Psoas muscle (tissue), 8 donors: Measurements from ENCODE around the gene PSAP. TPM values are rescaled to one million over a fixed set of nuclear protein-coding genes. Genes with fewer than 3 reads are reported as not detected.

Source experiments
- ATAC-seq, 4 donors: fragments of 200-7000 bp; cut with Tn5 transposase; one replicate each; pipeline ENCODE4 v1.9.1; 2020; ENCODE audit warnings: moderate library complexity in 3 of 4, mild to moderate bottlenecking in 2 of 4
- DNase-seq, 2 donors: peaks; one replicate each; pipeline ENCODE4 v3.0.0-alpha.2; 2020
- H3K27ac ChIP-seq: fragments of 200-600 bp; one replicate; pipeline ENCODE4 v1.8.0; 2022
- H3K27me3 ChIP-seq, 3 donors: fragments of 200-600 bp in 1 of 3; one replicate each; pipeline versions ENCODE4 v1.6.1 to v1.8.0; 2013 to 2022; ENCODE audit warnings: low read length in 2 of 3, mild to moderate bottlenecking in 2 of 3, moderate library complexity in 1 of 3; ENCODE audit not compliant: insufficient read depth in 3 of 3
- H3K36me3 ChIP-seq, 2 donors: fragments of 200-600 bp in 1 of 2; one replicate each; pipeline versions ENCODE4 v1.6.1 to v1.8.0; 2013 to 2022; ENCODE audit warnings: low read depth in 1 of 2, mild to moderate bottlenecking in 1 of 2, moderate library complexity in 1 of 2; ENCODE audit not compliant: insufficient read depth in 1 of 2
- H3K4me1 ChIP-seq: fragments of 200-600 bp; one replicate; pipeline ENCODE4 v1.8.0; 2022
- H3K4me3 ChIP-seq: fragments of 200-600 bp; one replicate; pipeline ENCODE4 v1.8.0; 2022; ENCODE audit warnings: mild to moderate bottlenecking
- H3K9me3 ChIP-seq: fragments of 200-600 bp; one replicate; pipeline ENCODE4 v1.8.0; 2022
- CTCF ChIP-seq: fragments of 200-600 bp; IDR thresholded peaks from one replicate; pipeline ENCODE4 v1.8.0; 2022; ENCODE audit warnings: antibody characterized with exemption
- WGBS, 3 donors: extraction: QIAGEN DNeasy Blood & Tissue Kit; methylation state at CpG; one replicate each; pipeline versions ENCODE4 v1.1.6 to v1.1.7; 2013; 5-methylcytosine and 5-hydroxymethylcytosine counted together
- intact Hi-C, 2 donors: fragments of 100-400 bp; cut with DNase I; formaldehyde crosslinking; loops; one replicate each; pipeline versions ENCODE4 v1.11.0 to v1.14.2; 2022
- polyA plus RNA-seq, 3 donors: library from polyadenylated mRNA; stranded (reverse); fragments of 200-250 nt; gene quantifications; one replicate each; pipeline ENCODE4 v1.2.3, GENCODE V29; 2013
- total RNA-seq, 4 donors: library from RNA; stranded (reverse); fragmentation: NEBNext Ultra II Directional in 2 of 4; extraction: Animal tissue kit (Norgen Biotek cat#: 25700) in 2 of 4; gene quantifications; one replicate each; pipeline versions ENCODE4 v1.2.1 to v1.2.4, GENCODE V29; 2021 to 2023
- donor health status: healthy with polysubstance abuse.
- donor health status: DM: no; HTN: no; CAD: no; lungs with moderate emphysema.
- donor health status: Bipolar disorder and iron deficiency.
- donor health status: healthy.
- donor health status: DM: yes; HTN: yes; CAD: no.
- donor health status: DM: no; HTN: no; CAD: no.
- donor health status: DM: no; HTN: no; CAD: no.
- donor health status: DM: yes; HTN: yes; CAD: no.

The PSAP gene
- total and polyA plus RNA-seq, 7 donors = 634 to 1,725 (median 1,049) TPM

GRCh38 chr10:71830726-71831125 lies 20.3 kb downstream of the PSAP start:
- peaks cover 13 to 90% of the 10 kb centered on the region in 2 donors for H3K36me3 ChIP-seq
- TF ChIP-seq CTCF = no peak
- no peaks in the 10 kb centered on the region for H3K27me3 ChIP-seq
- intact Hi-C loops = no loop called here
- peaks cover 28% of the 10 kb centered on the region for H3K4me1 ChIP-seq
- no peak for ATAC-seq
- DNase-seq = no peak
- 83 to 98% (median 86%) methylated on average over 4 of the region's 4 CpGs for WGBS, 3 donors
- no peak overlapping the region for H3K4me3 ChIP-seq
- no peak overlapping the region for H3K27ac ChIP-seq
- no peaks in the 10 kb centered on the region for H3K9me3 ChIP-seq

- intact Hi-C loops = no loop called here
- Histone ChIP-seq H3K36me3 (peaks cover 13 to 99% of the 10 kb centered on the region in 2 donors), H3K27ac (no peak overlapping the region), H3K27me3 (no peaks in the 10 kb centered on the region), H3K4me3 (no peak overlapping the region), H3K4me1 (peaks cover 21% of the 10 kb centered on the region), H3K9me3 (no peaks in the 10 kb centered on the region)
- DNase-seq = no peak
- TF ChIP-seq CTCF = no peak
- WGBS, 3 donors = 94 to 98% (median 95%) methylated on average over 5 of the region's 5 CpGs
- ATAC-seq = no peak
Observed at GRCh38 chr10:71829896-71830295, 21.2 kb downstream of the PSAP start.

- ATAC-seq = peak in 2 of 4 donors; percentile 16 to 25
- no peak for DNase-seq
- Histone ChIP-seq H3K4me3 (no peak overlapping the region), H3K27ac (no peak overlapping the region), H3K4me1 (peaks cover 13% of the 10 kb centered on the region), H3K36me3 (peaks cover 13 to 100% of the 10 kb centered on the region in 2 donors), H3K9me3 (no peaks in the 10 kb centered on the region), H3K27me3 (no peaks in the 10 kb centered on the region)
- WGBS, 3 donors = 71 to 80% (median 72%) methylated on average over 5 of the region's 5 CpGs
- no peak for TF ChIP-seq CTCF
- intact Hi-C loops = no loop called here
Observed at GRCh38 chr10:71829171-71829570, 21.9 kb downstream of the PSAP start.

- no peak overlapping the region for H3K4me3 ChIP-seq
- H3K27ac ChIP-seq = no peak overlapping the region
- peaks cover 12% of the 10 kb centered on the region for H3K4me1 ChIP-seq
- no peak for DNase-seq
- no peaks in the 10 kb centered on the region for H3K27me3 ChIP-seq
- peaks cover 13 to 100% of the 10 kb centered on the region in 2 donors for H3K36me3 ChIP-seq
- WGBS, 3 donors = 89 to 96% (median 90%) methylated on average over 7 of the region's 7 CpGs
- no peak for TF ChIP-seq CTCF
- intact Hi-C loops = no loop called here
- H3K9me3 ChIP-seq = no peaks in the 10 kb centered on the region
- ATAC-seq = peak in 1 of 4 donors; percentile 10
Observed at GRCh38 chr10:71828702-71829101, 22.3 kb downstream of the PSAP start.

GRCh38 chr10:71827852-71828251 lies 23.2 kb downstream of the PSAP start:
- no peak for DNase-seq

More at GRCh38 chr10:71827852-71828251, 23.2 kb downstream of the PSAP start:
- peaks cover 13 to 100% of the 10 kb centered on the region in 2 donors for H3K36me3 ChIP-seq
- no peak overlapping the region for H3K27ac ChIP-seq
- no peak overlapping the region for H3K4me3 ChIP-seq
- intact Hi-C loops = no loop called here
- H3K27me3 ChIP-seq = no peaks in the 10 kb centered on the region
- H3K9me3 ChIP-seq = no peaks in the 10 kb centered on the region
- no peak for TF ChIP-seq CTCF
- 73 to 80% (median 76%) methylated on average over 6 of the region's 6 CpGs for WGBS, 3 donors
- no peak for ATAC-seq
- peaks cover 4% of the 10 kb centered on the region for H3K4me1 ChIP-seq
